GM23338 (cell line): ENCODE data around the gene CELSR1. TPM values are rescaled to one million over a fixed set of nuclear protein-coding genes. Genes with fewer than 3 reads are reported as not detected.

Experiments
- ATAC-seq: fragments of 200-7000 bp; cut with Tn5 transposase; 3 replicates; pipeline ENCODE4 v1.9.1; 2020
- DNase-seq: peaks from one replicate; pipeline ENCODE4 v3.0.0-alpha.2; 2015; ENCODE audit warnings: low spot score
- H2AFZ ChIP-seq: fragments of 200-600 bp; sonication (generic); 2 replicates; pipeline ENCODE4 v1.8.0; 2016; ENCODE audit warnings: antibody characterized with exemption, mild to moderate bottlenecking, moderate library complexity
- H3F3A ChIP-seq: fragments of 200-600 bp; sonication (generic); replicated peaks from 2 replicates; pipeline ENCODE4 v1.8.0; 2017; ENCODE audit warnings: antibody characterized with exemption, mixed run types, low read depth
- H3K27ac ChIP-seq: fragments of 200-600 bp; sonication (generic); 2 replicates; pipeline ENCODE4 v1.6.1; 2016; ENCODE audit warnings: low read depth
- H3K27me3 ChIP-seq: fragments of 200-600 bp; sonication (generic); 2 replicates; pipeline ENCODE4 v1.8.0; 2016; ENCODE audit warnings: mild to moderate bottlenecking, mixed run types, moderate library complexity; ENCODE audit not compliant: insufficient read depth
- H3K36me3 ChIP-seq: fragments of 200-600 bp; sonication (generic); 2 replicates; pipeline ENCODE4 v1.8.0; 2016; ENCODE audit warnings: mild to moderate bottlenecking; ENCODE audit not compliant: insufficient read depth
- H3K4me1 ChIP-seq: fragments of 200-600 bp; sonication (generic); 2 replicates; pipeline ENCODE4 v1.8.0; 2016; ENCODE audit warnings: mild to moderate bottlenecking, moderate library complexity; ENCODE audit not compliant: insufficient read depth
- H3K4me2 ChIP-seq: fragments of 200-600 bp; sonication (generic); 2 replicates; pipeline ENCODE4 v1.7.1; 2017; ENCODE audit warnings: mixed run types
- H3K4me3 ChIP-seq: fragments of 200-600 bp; sonication (generic); 2 replicates; pipeline ENCODE4 v1.6.1; 2016; ENCODE audit warnings: mixed run types
- H3K79me2 ChIP-seq: fragments of 200-600 bp; sonication (generic); replicated peaks from 2 replicates; pipeline ENCODE4 v1.8.0; 2017; ENCODE audit warnings: mild to moderate bottlenecking; ENCODE audit not compliant: insufficient read depth
- H3K9me2 ChIP-seq: fragments of 200-600 bp; sonication (generic); 2 replicates; pipeline ENCODE4 v1.8.0; 2017; ENCODE audit not compliant: insufficient read depth
- H4K20me1 ChIP-seq: fragments of 200-600 bp; sonication (generic); replicated peaks from 2 replicates; pipeline ENCODE4 v1.8.0; 2017; ENCODE audit warnings: mild to moderate bottlenecking; ENCODE audit not compliant: insufficient read depth
- H3K27ac Mint-ChIP-seq: 2 replicates; pipeline ENCODE4 v1.8.0; 2020; ENCODE audit warnings: inconsistent platforms, mild to moderate bottlenecking, moderate library complexity, mixed read lengths
- H3K27me3 Mint-ChIP-seq: 3 replicates; pipeline ENCODE4 v1.8.0; 2022; ENCODE audit warnings: low read depth, mild to moderate bottlenecking, moderate library complexity, mixed read lengths, inconsistent platforms; ENCODE audit not compliant: insufficient read depth, poor library complexity
- H3K36me3 Mint-ChIP-seq: 3 replicates; pipeline ENCODE4 v1.8.0; 2021; ENCODE audit warnings: low read depth, mild to moderate bottlenecking, inconsistent platforms, moderate library complexity, mixed read lengths
- H3K4me1 Mint-ChIP-seq: 3 replicates; pipeline ENCODE4 v1.8.0; 2020; ENCODE audit warnings: mild to moderate bottlenecking, inconsistent platforms, mixed read lengths
- H3K4me3 Mint-ChIP-seq: 3 replicates; pipeline ENCODE4 v1.8.0; 2021; ENCODE audit warnings: moderate library complexity, mild to moderate bottlenecking, inconsistent platforms, mixed read lengths
- H3K9me3 Mint-ChIP-seq: 3 replicates; pipeline ENCODE4 v1.8.0; 2020; ENCODE audit warnings: moderate library complexity, mild to moderate bottlenecking, inconsistent platforms, mixed read lengths
- CTCF ChIP-seq, 2 experiments: fragments of 200-600 bp in 1 of 2; sonication (generic) in 1 of 2; conservative IDR thresholded peaks; 2 replicates each; pipeline versions ENCODE4 v1.5.1 to v1.6.1; 2016 to 2017; ENCODE audit warnings: antibody characterized with exemption in 2 of 2, low read depth in 2 of 2, mild to moderate bottlenecking in 2 of 2, moderate library complexity in 1 of 2
- ETS1 ChIP-seq: IDR thresholded peaks from 2 replicates; pipeline ENCODE4 v1.6.1; 2016; ENCODE audit warnings: antibody characterized with exemption
- EZH2 ChIP-seq: fragments of 200-600 bp; sonication (generic); IDR thresholded peaks from one replicate; pipeline ENCODE4 v1.8.0; 2017; ENCODE audit warnings: antibody characterized with exemption, mild to moderate bottlenecking, low read depth; ENCODE audit not compliant: unreplicated experiment
- EZH2phosphoT487 ChIP-seq: fragments of 200-600 bp; sonication (generic); IDR thresholded peaks from one replicate; pipeline ENCODE4 v1.8.1; 2018; ENCODE audit warnings: antibody characterized with exemption; ENCODE audit not compliant: unreplicated experiment
- JUNB ChIP-seq: IDR thresholded peaks from one replicate; pipeline ENCODE4 v1.6.1; 2016; ENCODE audit warnings: antibody characterized with exemption; ENCODE audit not compliant: unreplicated experiment
- NANOG ChIP-seq: IDR thresholded peaks from 2 replicates; pipeline ENCODE4 v1.6.1; 2016; ENCODE audit warnings: antibody characterized with exemption, borderline replicate concordance
- POLR2AphosphoS5 ChIP-seq: IDR thresholded peaks from 2 replicates; pipeline ENCODE4 v1.6.1; 2016; ENCODE audit warnings: antibody characterized with exemption, low read depth
- REST ChIP-seq: IDR thresholded peaks from one replicate; pipeline ENCODE4 v1.6.1; 2018; ENCODE audit warnings: antibody characterized with exemption; ENCODE audit not compliant: unreplicated experiment
- STAT1 ChIP-seq: IDR thresholded peaks from one replicate; pipeline ENCODE4 v1.6.1; 2016; ENCODE audit warnings: antibody characterized with exemption; ENCODE audit not compliant: unreplicated experiment
- ZNF114 ChIP-seq: fragments of 250-450 bp; sonication (Bioruptor Pico); IDR thresholded peaks from 2 replicates; pipeline ENCODE4 v1.5.0; 2020; ENCODE audit warnings: mild to moderate bottlenecking, moderate library complexity
- ZNF331 ChIP-seq: fragments of 250-450 bp; sonication (Bioruptor Pico); IDR thresholded peaks from 2 replicates; pipeline ENCODE4 v1.5.0; 2020; ENCODE audit warnings: low read depth, mild to moderate bottlenecking, moderate library complexity
- ZNF462 ChIP-seq: fragments of 250-450 bp; sonication (Bioruptor Pico); IDR thresholded peaks from 2 replicates; pipeline ENCODE4 v1.5.0; 2020; ENCODE audit warnings: mild to moderate bottlenecking, moderate library complexity
- polyA plus RNA-seq: library from polyadenylated mRNA; unstranded; fragments of >200 nt; fragmentation: Nextera tagmentation; extraction: Ambion mirVana; gene quantifications from 2 replicates; pipeline ENCODE4 v1.2.1, GENCODE V29; 2016
- total RNA-seq: library from RNA; depleted of rRNA; stranded (reverse); fragments of >200 nt; shearing (Covaris generic); gene quantifications from 2 replicates; pipeline ENCODE4 v1.2.3, GENCODE V29; 2014

The CELSR1 gene
- total and polyA plus RNA-seq, 2 experiments from 2014 or later = 4.8 to 20.4 TPM

- H3K27ac Mint-ChIP-seq = no peak overlapping the region
- H3K9me2 ChIP-seq = no peaks in the 10 kb centered on the region
- no peak overlapping the region for H2AFZ ChIP-seq
- TF ChIP-seq EZH2phosphoT487 (no peak), REST (no peak), NANOG (no peak), CTCF (conservative IDR thresholded peaks at IDR 0.05; ENCODE audit: low read depth in 2 of 2) (no peak), EZH2 (no peak), STAT1 (no peak), POLR2AphosphoS5 (no peak), ZNF331 (CRISPR knock-in tag) (no peak), ZNF114 (CRISPR knock-in tag) (no peak), ETS1 (no peak), JUNB (no peak), ZNF462 (CRISPR knock-in tag) (no peak)
- H3K9me3 Mint-ChIP-seq = peaks cover 4% of the 10 kb centered on the region; the same call in 1 of the 3 replicates
- no peaks in the 10 kb centered on the region for H3K79me2 ChIP-seq
- H3K4me1 ChIP-seq = no peaks in the 10 kb centered on the region
- H3K36me3 ChIP-seq = no peaks in the 10 kb centered on the region; the same call in 1 of the 2 replicates
- no peaks in the 10 kb centered on the region for H4K20me1 ChIP-seq
- no peak for DNase-seq
- peaks cover 3% of the 10 kb centered on the region; the same call in 1 of the 3 replicates for H3K4me1 Mint-ChIP-seq
- H3K27me3 Mint-ChIP-seq = peaks cover 2% of the 10 kb centered on the region
- peaks cover 6% of the 10 kb centered on the region; the same call in 1 of the 3 replicates for H3K36me3 Mint-ChIP-seq
- H3K27me3 ChIP-seq = no peaks in the 10 kb centered on the region
- H3K4me3 Mint-ChIP-seq = no peak overlapping the region
- no peaks in the 10 kb centered on the region for H3F3A ChIP-seq
- no peak overlapping the region for H3K27ac ChIP-seq
- no peak overlapping the region for H3K4me3 ChIP-seq
- no peak for ATAC-seq
- no peak overlapping the region for H3K4me2 ChIP-seq
Observed at GRCh38 chr22:46428171-46428570, 109.2 kb downstream of the CELSR1 start.
